NCI-H69 (cell line): Measurements from ENCODE around the gene TMEM178B.
"Not testable (repeated sequence)": the region's sequence is repeated elsewhere in the genome, so short reads cannot be mapped to it uniquely, and the experiment has no call there.

ENCODE experiments used
- DNase-seq: peaks from one replicate; lab custom pipeline; 2025; lab: John Stamatoyannopoulos, UW

TMEM178B gene

DNA sequence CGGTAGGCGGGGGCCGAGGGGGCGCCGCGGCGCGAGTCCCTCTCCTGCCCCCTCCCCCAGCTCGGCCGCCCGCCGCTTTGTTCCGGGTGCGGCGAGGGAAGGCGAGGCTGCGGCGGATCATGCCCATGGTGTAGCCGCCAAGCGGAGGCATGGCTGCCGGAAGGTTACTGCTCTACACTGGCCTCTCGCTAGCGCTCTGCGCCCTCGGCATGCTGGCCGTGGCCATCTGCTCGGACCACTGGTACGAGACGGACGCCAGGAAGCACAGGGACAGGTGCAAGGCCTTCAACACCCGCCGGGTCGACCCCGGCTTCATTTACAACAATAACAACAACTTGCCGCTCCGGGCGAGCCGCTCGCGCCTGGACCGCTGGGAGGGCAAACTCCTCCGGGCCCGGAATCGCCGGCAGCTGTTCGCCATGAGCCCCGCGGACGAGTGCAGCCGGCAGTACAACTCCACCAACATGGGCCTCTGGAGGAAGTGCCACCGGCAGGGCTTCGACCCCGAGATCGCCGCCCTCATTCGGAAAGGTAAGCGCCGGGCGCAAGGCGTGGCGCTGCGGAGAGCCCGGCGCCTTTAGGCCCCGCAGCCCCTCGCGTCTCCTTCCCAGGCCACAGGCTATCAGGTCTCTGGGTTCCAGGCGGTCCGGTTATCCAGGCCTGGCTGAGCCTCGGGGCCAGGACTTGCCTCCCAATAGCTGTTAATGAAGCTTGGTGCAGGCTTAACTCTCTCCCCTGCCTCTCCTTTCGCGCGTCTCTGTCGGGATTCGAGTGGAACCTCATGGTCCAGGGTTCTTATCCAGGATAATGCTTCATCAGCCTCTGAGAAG, 513 bp downstream of the TMEM178B start:
- peak; percentile 84 for DNase-seq

DNA sequence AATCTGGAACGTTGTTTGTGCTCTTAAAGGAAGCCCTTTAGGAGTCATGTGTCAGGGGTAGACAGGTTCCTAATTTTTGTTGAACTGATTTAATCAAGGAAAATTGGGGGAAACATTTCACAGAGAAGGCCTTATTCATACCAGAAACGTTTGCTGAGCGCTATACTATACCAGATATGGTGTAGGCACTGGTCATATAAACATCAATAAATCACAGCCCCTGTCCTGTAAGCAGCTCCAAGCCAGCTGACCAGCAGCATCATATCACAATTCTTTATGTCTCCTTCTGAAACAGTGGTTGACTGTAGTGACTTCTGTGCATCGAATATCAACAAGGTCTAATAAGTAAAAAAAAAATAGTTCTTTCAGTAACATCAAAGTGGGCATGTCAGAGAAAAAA, 1.1 kb downstream of the TMEM178B start:
- peak; percentile 75 for DNase-seq

DNA sequence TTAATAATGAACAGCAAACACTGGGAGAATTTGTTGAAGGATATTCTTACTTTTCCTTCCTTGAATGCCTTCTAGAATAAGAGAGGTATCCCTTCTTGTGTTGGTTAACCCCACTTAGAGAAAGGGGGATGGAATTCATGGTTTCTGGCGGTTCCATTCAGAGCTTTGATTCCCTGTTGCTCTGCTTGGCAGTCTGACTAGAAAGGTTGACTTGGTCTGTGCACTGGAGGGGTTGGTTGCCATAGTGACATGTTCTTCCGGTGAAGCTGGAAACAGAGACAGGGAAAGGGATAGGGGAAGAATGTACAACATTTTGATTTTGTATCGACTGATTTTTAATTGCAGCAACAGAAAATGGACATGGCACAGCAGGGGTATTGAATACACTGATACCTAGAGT, 2.5 kb downstream of the TMEM178B start:
- peak; percentile 91 for DNase-seq

DNA sequence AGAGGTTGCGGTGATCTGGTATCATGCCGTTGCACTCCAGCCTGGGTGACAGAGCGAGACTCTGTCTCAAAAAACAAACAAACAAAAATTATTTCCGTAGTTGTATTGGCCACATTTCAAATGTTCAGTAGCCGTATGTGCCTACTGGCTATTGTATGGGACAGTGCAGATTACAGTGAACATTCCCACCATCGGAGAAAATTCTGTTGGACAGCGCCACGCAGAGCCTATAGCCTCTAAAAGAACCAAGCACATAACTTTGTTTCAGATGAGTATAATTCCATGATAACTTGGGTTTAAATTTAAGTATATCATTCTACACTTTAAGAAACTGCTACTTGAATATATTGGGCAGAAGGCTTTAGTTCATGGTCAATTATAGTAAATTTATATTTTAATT, 5.4 kb downstream of the TMEM178B start:
- DNase-seq, result no peak

DNA sequence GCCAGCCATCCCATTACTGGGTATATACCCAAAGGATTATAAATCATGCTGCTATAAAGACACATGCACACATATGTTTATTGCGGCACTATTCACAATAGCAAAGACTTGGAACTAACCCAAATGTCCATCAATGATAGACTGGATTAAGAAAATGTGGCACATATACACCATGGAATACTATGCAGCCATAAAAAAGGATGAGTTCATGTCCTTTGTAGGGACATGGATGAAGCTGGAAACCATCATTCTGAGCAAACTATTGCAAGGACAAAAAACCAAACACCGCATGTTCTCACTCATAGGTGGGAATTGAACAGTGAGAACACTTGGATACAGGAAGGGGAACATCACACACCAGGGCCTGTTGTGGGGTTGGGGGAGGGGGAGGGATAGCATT, 15.6 kb downstream of the TMEM178B start:
- not testable (repeated sequence) for DNase-seq

DNA sequence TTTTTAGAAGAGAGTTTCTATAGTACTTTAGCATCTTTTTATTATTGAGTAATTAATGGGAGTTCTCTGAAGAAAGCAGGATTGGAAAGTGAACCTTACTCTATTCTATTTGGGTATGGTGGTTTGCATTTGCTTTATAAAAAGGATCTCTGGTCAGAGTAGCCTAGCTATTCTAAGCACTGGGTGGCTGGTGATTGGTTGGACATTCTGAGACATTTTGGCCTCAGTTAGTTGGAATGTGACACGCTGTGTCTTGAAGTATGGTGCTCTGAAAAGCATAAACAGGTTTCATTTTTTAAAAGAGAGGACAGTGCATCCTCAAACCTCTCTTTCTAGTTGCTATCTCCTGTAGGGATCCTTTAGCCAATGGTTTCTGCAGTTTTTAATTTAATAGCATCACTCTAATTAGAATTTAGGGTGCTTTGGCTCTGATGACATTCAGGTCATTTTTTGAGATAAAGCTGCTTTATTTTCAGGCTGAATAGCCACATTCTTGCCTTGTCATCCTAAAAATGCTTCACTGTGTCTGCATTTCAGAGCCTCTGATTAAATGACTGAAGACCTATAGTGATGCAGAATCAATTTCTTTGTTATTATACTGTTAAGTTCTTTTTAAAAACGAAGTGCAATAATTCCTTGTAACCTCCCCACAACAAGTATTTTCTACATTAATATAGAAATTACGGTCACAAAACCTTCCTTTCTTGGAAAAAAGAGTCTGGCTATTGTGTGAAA, 20.6 kb downstream of the TMEM178B start:
- DNase-seq, result no peak

DNA sequence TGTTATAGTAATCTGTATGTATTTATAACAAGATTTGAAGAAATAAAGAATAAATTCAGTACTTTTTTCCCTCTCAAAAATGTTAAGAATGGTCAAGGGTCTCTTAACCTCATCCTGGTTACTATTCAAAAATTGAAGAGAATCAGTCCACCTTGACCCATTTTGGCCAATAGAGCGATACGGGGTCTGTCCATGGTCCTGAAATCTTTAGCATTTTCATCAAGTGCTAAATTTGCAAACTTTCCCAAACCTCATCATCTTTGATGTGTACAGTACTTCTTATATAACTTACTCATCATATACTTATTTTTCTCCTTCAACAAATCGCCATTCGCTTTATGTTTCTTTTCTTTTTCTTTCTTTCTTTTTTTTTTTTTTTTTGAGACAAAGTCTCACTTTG, 23.6 kb downstream of the TMEM178B start:
- no peak for DNase-seq

DNA sequence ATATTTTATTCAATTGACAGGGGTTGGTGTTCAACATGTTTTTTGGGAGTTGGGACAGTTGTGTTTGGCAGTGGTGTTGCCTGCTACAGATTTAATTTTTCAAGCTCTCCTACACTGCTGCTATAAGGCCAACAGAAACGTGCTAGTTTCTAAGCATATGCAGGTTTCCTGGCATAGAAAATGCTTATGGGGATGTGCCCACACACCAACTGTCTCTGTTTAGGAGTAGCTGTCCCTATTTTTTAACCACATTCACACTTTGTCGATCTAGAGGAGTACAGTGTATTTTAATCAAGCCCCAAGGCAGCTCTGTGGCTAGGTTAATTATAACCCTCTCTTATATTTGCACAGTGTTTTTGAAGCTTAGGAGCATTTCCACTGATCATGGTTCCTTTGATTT, 28.6 kb downstream of the TMEM178B start:
- DNase-seq, result peak; percentile 89

DNA sequence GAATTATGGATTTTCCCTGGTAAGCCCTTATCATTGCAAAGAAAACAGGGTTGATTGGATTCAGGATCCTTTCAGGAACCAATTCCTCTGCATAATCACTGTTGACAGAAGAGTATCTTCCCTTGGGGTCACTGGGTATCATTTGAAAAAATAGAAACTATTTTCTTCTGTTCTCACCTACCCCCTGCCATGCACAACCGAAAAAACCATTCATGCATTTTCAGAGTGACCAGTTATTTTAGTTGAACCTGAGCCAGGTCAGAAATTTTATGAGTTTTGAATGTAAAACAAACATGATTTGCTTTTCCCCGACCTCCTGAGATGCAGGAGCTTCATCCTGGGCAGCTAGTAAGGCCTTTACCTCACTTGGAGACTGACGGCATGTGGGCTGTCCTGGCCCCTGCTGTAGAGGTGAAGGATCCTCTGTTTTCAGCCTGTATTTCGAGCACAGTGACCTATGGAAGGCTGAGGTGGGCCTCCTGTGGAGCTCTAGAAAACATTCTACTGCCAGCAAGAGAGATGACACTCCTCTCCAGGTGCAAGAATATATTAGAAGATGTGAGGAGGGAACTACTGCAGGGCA, 30.1 kb downstream of the TMEM178B start:
- peak; percentile 82 for DNase-seq

DNA sequence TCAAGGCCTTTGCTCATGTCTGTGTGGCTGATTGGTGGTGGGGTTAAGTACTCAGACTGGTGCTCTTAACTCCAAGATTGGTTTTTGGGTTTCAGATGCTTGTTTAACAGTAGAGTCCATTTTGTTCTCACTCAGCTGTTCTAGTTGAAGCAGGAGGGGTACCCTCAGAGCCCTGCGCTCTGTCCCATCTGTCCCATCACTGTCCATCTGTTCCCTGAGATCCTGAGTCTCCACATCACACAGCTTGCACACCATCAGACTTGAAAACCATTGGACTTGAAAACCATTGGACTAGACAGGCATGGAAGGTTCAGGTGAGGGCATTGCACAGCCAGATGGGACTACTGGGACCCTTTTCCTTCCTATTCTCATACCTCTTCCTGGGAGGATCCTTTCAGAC, 39.3 kb downstream of the TMEM178B start:
- DNase-seq, result no peak

DNA sequence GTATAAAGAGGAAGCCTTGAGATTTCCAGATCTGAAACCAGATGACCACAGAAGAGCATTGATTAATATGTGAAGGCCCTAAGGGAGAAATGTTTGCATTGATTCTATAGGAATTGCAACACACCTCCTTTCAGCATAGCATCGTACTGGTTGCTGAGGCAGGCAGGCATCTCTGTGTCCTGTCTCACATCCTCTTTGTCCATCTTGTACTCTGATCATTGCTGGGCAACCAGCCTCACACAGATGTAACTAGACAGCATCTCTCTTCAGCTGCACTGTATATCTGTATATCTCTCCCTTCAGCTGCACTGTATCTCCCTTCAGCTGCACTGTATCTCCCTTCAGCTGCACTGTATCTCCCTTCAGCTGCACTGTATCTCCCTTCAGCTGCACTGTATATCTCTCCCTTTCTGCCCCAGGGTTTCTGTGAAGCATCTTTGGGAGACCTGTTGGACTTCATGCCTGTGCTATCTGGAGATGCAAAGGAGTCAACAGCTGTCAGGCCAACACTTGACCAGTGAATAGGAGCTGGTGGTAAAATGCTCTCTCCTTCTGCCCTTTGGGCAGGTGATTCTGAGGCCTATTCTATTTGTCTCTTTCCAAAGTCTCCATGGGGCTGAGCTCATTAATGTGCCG, 40.3 kb downstream of the TMEM178B start:
- DNase-seq, result peak; percentile 35

DNA sequence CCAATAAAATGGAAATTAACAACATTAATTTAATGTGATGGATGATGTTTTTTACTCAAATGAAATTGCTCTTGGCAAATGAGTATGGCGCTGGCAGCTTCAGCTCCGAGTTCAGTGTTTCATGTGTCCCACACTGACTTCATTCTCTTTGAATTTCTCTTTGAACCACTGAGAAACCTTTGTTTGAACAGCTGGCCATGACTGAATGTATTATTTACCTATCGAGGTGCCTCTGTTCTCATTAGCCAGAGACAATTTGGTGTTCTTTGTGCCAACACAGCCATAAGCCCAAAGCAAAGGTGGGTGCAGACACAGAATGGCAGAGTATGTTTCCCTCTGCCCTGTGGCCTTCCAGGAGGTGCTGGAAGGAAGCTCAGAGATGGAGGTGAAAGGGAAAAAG, 42.1 kb downstream of the TMEM178B start:
- peak; percentile 99 for DNase-seq

DNA sequence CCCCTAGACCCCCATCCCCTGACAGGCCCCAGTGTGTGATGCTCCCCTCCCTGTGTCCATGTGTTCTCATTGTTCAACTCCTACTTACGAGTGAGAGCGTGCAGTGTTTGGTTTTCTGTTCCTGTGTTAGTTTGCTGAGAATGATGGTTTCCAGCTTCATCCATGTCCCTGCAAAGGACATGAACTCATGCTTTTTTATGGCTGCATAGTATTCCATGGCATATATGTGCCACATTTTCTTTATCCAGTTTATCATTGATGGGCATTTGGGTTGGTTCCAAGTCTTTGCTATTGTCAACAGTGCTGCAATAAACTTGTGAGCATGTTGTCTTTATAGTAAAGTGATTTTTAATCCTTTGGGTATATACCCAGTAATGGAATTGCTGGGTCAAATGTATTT, 42.8 kb downstream of the TMEM178B start:
- not testable (repeated sequence) for DNase-seq

DNA sequence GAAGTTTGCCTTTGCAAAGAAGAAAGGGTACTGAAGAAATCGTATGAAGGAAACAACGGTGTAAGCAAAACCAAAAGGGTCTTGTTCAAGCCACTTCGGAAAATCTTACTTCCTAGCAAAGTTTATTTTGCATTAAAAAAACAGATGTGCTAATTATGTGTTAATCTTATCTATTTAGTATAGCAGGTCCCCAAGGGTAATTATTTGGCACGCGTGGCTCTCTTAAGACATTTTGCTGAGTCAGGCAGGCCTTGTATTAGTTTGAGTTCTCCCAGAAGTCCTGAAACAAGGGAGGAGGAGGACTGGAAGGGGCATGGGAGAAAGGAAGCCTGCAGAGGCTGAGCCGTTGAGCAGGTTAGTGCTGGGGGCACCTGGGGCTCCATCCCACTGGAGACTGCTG, 44.9 kb downstream of the TMEM178B start:
- peak; percentile 38 for DNase-seq

DNA sequence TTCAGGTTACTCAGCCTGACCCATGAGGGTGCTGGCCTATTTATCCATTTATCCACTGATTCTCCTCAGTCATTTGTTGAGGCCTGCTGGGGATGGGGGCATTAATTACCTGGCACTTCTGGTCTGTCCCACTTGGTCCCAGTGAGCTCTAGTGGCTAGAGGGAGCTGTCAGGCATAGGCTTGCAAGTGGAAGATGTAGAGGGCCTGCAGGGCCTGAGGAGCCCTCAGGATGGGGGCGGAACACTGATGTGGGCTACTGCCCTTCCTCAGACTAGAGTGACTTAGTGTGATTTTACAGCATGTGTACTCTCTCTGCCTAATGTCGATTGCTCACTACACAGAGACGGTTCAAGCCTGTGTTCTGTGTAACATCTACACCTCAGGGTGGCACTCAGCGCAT, 45.3 kb downstream of the TMEM178B start:
- DNase-seq, result no peak

DNA sequence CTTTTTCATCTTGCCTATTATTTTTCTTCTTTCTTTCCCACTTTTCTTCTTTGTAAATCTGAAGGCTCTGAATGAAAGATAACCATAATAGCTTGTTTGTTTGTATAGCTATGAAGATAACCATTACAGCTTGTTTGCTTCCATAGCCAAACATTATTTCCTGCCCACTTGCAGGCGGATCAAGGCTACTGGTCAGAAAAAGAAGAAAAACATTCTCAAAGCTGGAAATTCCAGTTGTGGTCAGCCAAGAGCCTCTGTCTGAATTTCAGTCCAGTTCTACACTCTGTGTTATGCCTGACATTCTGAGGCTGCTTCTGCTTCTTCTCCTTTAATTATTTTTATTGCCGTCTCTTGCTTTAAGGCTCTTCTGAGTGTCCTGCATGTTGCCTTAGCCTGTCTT, 48.9 kb downstream of the TMEM178B start:
- DNase-seq, result no peak

DNA sequence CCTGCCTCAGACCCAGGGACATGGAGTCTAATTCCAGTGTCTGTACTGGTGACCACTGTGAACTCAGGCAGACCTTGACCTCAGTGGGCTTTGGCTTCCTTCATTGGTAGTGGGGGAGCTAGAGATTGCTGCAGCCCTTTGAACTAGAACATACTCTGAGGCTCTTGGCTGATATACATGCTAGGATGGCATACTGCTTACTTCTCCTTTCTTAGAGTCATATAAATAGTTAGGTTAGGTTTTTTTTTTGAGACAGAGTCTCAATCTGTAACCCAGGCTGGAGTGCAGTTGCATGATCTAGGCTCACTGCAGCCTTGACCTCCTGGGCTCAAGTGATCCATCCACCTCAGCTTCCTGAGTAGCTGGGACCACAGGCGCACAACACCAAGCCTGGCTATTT, 49.7 kb downstream of the TMEM178B start:
- no peak for DNase-seq

DNA sequence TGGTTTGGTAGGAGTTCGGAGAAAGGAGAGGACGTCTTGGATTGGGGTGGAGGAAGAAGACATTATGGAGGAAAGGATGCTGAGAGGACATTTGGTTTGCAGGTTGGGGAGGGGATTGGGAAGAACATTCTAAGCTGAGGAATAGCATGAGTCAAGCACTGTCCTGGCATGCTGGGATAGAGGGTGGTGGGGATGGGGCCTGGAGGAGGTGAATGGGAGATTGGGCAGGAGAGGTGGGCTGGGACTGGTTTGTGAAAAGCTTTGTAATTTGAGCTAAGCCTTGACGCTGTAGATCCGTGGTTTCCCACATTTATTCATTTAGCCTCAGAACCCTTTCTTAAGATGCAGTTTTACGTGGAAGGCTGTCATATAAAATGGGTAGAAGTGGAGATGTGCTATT, 52.2 kb downstream of the TMEM178B start:
- DNase-seq, result no peak

DNA sequence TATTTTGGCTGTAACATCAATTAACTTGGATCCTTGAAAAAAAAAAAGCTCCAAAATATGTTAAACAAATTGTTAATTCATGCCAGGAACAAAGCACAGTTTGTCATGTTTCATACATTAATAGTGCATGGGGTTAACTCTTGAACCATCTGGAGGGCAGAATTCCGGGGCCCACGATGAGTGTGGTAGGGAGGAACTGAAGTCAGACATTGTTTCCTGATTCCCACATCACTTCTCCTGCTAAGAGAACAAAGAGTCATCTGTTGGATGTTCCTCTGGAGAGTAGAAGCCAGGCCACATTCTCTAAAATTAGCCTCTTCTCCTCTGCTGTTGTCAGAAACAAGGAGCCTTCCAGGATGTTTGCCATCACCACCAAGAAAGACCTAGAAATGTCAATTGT, 54.6 kb downstream of the TMEM178B start:
- no peak for DNase-seq

DNA sequence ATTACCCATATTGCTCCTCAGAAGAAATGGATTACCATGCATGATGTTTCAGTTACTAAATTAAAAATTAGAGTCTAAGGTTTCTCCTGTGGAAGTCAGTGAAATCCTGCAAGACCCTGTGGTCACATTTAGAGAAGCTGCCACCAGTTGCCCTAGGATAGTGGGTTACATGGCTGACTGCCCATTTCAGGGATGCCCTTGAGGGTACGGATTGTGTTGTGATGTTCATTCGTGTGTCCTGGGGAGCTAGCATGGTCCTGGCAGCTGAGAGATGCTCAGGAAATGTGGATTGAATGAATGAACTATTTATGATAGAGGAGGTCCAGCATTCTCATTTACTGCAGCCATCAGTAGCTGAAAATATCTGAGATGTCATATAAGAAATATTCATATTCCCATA, 55.1 kb downstream of the TMEM178B start:
- DNase-seq, result no peak

DNA sequence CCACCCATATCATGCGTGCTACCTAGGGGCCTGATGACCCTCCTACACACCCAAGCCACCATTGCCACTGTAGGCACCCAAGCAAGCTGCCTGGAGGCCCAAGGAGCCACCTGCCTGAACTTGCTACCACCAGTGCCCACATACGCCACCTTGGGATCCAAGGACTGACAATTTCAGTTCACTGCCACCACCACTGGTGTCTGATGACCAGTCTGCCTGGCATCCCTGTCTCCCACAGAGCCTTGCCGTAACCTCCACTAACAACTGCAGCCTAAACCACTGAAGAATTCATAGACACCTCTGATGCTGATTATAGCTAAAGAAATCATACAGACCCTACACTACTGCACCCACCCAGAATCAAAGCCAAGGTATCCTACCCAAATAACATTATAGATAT, 58.8 kb downstream of the TMEM178B start:
- no peak for DNase-seq

DNA sequence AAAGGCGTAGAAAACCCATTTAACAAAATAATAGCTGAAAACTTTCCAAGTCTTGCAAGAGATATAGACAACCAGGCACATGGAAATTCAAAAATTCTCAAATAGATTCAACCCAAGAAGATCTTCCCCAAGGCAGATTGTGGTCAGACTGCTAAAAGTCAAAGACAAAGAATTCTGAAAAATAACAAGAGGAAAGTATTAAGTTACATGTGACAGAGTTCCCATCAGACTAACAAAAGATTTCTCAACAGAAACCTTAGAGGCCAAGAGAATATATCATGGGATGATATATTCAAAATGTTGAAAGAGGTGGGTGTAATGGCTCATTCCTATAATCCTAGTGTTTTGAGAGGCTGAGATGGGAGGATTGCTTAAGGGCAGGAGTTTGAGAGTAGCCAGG, 59.8 kb downstream of the TMEM178B start:
- DNase-seq, result no peak

DNA sequence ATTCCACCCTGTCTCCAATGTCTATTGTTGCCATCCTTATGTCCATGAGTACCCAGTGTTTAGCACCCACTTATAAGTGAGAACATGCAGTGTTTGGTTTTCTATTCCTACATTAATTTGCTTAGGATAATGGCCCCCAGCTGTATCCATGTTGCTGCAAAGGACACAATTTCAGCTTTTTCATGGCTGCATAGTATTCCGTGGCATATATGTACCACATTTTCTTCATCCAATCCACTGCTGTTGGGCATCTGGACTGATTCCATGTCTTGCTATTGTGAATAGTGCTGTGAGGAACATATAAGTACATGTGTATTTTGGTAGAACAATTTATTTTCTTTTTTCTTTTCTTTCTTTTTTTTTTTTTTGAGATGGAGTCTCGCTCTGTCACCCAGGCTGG, 68.2 kb downstream of the TMEM178B start:
- DNase-seq, result no peak
